ENCODE measurements around the gene ZSCAN1. TPM values are rescaled to one million over a fixed set of nuclear protein-coding genes. Genes with fewer than 3 reads are reported as not detected.

The ZSCAN1 gene
- total RNA-seq, 1 donor from 2014 or later = not detected

GRCh38 chr19:58097781-58098681 lies 64.2 kb downstream of the ZSCAN1 start, which contains the start of gene ZSCAN18:
TSS of gene ZSCAN18 (minus strand) at chr19:58098231. CDS start at chr19:58090267, 7,964 bp downstream.
- Mint-ChIP-seq H3K9me3 (peaks cover 16% of the 10 kb centered on the region), H3K27ac (peak within 1 kb of the TSS; percentile 97), H3K36me3 (ENCODE audit: low read depth) (peaks cover 4% of the 10 kb centered on the region), H3K27me3 (no peaks in the 10 kb centered on the region), H3K4me1 (peaks cover 8% of the 10 kb centered on the region), H3K4me3 (peak within 1 kb of the TSS; percentile 86)
- intact Hi-C loops (cut with micrococcal nuclease) = no loop called here
- DNase-seq = peak; percentile 94

DNA sequence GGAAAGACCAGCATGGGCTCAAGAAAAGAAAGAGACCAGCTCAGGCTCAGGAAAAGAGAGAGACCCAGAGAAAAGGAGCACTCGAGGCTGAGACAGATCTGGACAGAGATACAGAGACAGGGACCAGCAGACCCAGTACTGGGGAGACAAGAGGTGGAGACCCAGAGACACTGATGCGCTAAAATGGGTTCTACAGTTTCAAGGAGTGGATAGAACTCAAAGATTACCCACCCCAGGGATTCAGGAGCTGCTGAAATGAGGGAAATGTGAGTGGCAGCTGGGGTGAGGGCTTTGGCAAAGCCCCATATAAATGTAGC lies 64.8 kb downstream of the ZSCAN1 start:
- no peak for DNase-seq
- peaks cover 8% of the 10 kb centered on the region for H3K4me1 Mint-ChIP-seq
- H3K4me3 Mint-ChIP-seq = peak overlapping the region; percentile 86
- intact Hi-C loops (cut with micrococcal nuclease) = no loop called here
- H3K9me3 Mint-ChIP-seq = peaks cover 18% of the 10 kb centered on the region
- H3K27me3 Mint-ChIP-seq = no peaks in the 10 kb centered on the region
- peak overlapping the region; percentile 97 for H3K27ac Mint-ChIP-seq
- peaks cover 4% of the 10 kb centered on the region for H3K36me3 Mint-ChIP-seq (ENCODE audit: low read depth)

Other genes starting within 250 kb of the ZSCAN1 start
- 9.2 and 9.8 TPM in 2 replicates for gene ZNF552, start 219.1 kb upstream of the ZSCAN1 start, total RNA-seq
- 25.5 and 27.5 TPM in 2 replicates for gene ZNF587B, start 203.7 kb upstream of the ZSCAN1 start, total RNA-seq
- gene ZNF587, start 184.2 kb upstream of the ZSCAN1 start, total RNA-seq = 30.1 and 30.9 TPM in 2 replicates
- gene ZNF814, start 145.0 kb upstream of the ZSCAN1 start, total RNA-seq = 17.5 and 17.7 TPM in 2 replicates
- gene ZNF417, start 117.4 kb upstream of the ZSCAN1 start, total RNA-seq = 9.7 and 11.6 TPM in 2 replicates
- 1.2 and 1.5 TPM in 2 replicates for gene ZNF418, start 98.6 kb upstream of the ZSCAN1 start, total RNA-seq
- 3.2 and 3.9 TPM in 2 replicates for gene ZNF256, start 86.3 kb upstream of the ZSCAN1 start, total RNA-seq
- gene C19orf18, start 59.5 kb upstream of the ZSCAN1 start, total RNA-seq = not detected in 2 replicates
- 6.6 and 7.0 TPM in 2 replicates for gene ZNF606, start 31.2 kb upstream of the ZSCAN1 start, total RNA-seq
- gene ZNF135, start 25.3 kb downstream of the ZSCAN1 start, total RNA-seq = 0.05 TPM in 1 of 2 replicates, not detected in the other
- 4.8 and 5.3 TPM in 2 replicates for gene ZSCAN18, start 64.2 kb downstream of the ZSCAN1 start, total RNA-seq
- 1.4 and 2.1 TPM in 2 replicates for gene ZNF329, start 116.8 kb downstream of the ZSCAN1 start, total RNA-seq
- gene ZNF274, start 149.0 kb downstream of the ZSCAN1 start, total RNA-seq = 19.4 and 19.8 TPM in 2 replicates
- gene ZNF544, start 194.9 kb downstream of the ZSCAN1 start, total RNA-seq = 52.9 and 55.5 TPM in 2 replicates
- gene ZNF8, start 244.9 kb downstream of the ZSCAN1 start, total RNA-seq = 4.8 and 5.1 TPM in 2 replicates